ENCODE data around the gene CSNK1D.

DNA sequence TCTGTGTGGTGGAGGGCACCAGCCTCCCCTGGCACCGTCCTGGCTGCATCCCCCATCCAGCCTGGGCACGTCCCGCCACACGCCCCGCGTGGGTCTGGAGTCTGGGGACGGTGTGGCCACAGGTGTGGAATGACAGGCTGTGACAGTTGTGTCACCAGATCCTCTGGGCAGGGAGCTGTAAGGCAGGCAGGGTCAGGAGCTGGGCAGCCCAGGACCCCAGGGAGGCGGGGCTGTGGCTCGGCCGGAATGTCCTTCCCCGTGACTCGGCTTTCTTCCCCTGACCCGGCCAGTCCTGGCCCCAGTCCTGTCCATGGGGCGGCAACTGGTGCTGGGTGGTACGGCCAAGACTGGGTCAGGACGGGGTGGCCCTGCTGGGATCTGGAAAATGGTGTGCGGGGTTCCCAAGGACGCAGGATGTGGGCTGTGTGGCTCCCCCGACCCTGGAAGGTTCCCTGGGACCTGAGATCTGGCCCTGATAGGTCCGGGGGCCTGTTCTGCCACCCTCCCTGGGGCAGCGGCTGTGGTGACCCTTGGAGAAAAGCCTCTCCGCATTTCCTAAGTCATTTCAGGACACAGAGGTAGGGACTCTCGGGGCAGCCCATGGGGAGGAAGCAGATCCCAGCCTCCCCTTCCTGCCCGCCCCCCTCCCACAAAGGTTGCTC is 48.0 kb downstream of the CSNK1D start:
- TF ChIP-seq, protein P1, sequence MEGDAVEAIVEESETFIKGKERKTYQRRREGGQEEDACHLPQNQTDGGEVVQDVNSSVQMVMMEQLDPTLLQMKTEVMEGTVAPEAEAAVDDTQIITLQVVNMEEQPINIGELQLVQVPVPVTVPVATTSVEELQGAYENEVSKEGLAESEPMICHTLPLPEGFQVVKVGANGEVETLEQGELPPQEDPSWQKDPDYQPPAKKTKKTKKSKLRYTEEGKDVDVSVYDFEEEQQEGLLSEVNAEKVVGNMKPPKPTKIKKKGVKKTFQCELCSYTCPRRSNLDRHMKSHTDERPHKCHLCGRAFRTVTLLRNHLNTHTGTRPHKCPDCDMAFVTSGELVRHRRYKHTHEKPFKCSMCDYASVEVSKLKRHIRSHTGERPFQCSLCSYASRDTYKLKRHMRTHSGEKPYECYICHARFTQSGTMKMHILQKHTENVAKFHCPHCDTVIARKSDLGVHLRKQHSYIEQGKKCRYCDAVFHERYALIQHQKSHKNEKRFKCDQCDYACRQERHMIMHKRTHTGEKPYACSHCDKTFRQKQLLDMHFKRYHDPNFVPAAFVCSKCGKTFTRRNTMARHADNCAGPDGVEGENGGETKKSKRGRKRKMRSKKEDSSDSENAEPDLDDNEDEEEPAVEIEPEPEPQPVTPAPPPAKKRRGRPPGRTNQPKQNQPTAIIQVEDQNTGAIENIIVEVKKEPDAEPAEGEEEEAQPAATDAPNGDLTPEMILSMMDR (conservative IDR thresholded peaks at IDR 0.05 in 1 of 2, IDR thresholded peaks at IDR 0.05 in 1 of 2; ENCODE audit: extremely low read depth in 1 of 2, insufficient read depth in 1 of 2, low read depth in 1 of 2, low read length in 2 of 2), result no peak
- no peak for TF ChIP-seq EZH2 (IDR thresholded peaks at IDR 0.05; ENCODE audit: borderline replicate concordance, low read length)
